ENCODE measurements around the gene TMF1.

GRCh38 chr3:69081583-69082262, 29.6 kb upstream of the TMF1 start:
- TF ChIP-seq CTCF (IDR thresholded peaks at IDR 0.05; ENCODE audit: low read depth, low read length): no peak
- no peak for TF ChIP-seq EZH2phosphoT487 (IDR thresholded peaks at IDR 0.05; ENCODE audit: low read depth)

Data from OCI-LY3 (cell line).